Measurements from ENCODE around the gene ADGRL3.

GRCh38 chr4:61193863-61194262 lies 6.3 kb upstream of the ADGRL3 start:
- no peak for TF ChIP-seq POLR2A (IDR thresholded peaks at IDR 0.05)
- TF ChIP-seq, protein P1, sequence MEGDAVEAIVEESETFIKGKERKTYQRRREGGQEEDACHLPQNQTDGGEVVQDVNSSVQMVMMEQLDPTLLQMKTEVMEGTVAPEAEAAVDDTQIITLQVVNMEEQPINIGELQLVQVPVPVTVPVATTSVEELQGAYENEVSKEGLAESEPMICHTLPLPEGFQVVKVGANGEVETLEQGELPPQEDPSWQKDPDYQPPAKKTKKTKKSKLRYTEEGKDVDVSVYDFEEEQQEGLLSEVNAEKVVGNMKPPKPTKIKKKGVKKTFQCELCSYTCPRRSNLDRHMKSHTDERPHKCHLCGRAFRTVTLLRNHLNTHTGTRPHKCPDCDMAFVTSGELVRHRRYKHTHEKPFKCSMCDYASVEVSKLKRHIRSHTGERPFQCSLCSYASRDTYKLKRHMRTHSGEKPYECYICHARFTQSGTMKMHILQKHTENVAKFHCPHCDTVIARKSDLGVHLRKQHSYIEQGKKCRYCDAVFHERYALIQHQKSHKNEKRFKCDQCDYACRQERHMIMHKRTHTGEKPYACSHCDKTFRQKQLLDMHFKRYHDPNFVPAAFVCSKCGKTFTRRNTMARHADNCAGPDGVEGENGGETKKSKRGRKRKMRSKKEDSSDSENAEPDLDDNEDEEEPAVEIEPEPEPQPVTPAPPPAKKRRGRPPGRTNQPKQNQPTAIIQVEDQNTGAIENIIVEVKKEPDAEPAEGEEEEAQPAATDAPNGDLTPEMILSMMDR (IDR thresholded peaks at IDR 0.05) = no peak
